Measurements from ENCODE around the gene BROX. TPM values are rescaled to one million over a fixed set of nuclear protein-coding genes. Genes with fewer than 3 reads are reported as not detected.

Gene BROX
- polyA plus RNA-seq, 1 experiment = 8.6 TPM

GRCh38 chr1:222750651-222751050 is 38.3 kb downstream of the BROX start:
- H3K4me3 ChIP-seq (ENCODE audit: low read depth, low read length) = no peak overlapping the region
- DNase-seq (ENCODE audit: low read depth, low spot score) = no peak
- ChIA-PET CTCF (interaction anchor here (0.6 to 2.4 kb wide), 6 partner anchors 12 to 380 kb away, joined by 3 to 11 read pairs (median 4); no protein-coding TSS in a partner anchor), POLR2A (no interaction called here)
- H3K27ac ChIP-seq (ENCODE audit: low read depth, low read length) = no peak overlapping the region
- H3K27me3 ChIP-seq (ENCODE audit: control insufficient read depth, insufficient read depth, low read length) = peaks cover 2% of the 10 kb centered on the region
- H3K9me3 ChIP-seq (ENCODE audit: control insufficient read depth, insufficient read depth, low read length) = no peaks in the 10 kb centered on the region
- TF ChIP-seq CTCF (IDR thresholded peaks at IDR 0.05; ENCODE audit: low read depth, low read length) = no peak

DNA sequence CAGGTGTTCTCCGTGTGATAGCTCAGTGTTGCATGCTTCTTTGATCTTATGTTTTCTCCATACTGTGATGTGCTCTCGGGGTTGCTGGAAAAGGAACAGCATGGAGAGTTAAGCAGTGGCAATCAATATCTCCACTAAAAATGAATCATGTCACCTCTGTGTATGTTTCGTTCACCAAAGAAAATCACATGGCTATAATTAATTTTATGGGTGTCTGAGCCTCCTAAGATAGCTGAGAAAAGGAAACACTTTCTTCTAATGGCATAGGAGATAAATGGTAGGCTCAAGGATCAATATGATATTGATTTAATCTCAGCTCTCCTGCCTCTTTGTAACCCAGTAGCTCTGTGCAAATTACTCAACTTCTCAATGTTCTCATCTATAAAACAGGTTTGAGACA is 38.9 kb downstream of the BROX start:
- Histone ChIP-seq H3K9me3 (ENCODE audit: control insufficient read depth, insufficient read depth, low read length) (no peaks in the 10 kb centered on the region), H3K27me3 (ENCODE audit: control insufficient read depth, insufficient read depth, low read length) (peaks cover 2% of the 10 kb centered on the region), H3K27ac (ENCODE audit: low read depth, low read length) (no peak overlapping the region), H3K4me3 (ENCODE audit: low read depth, low read length) (no peak overlapping the region)
- DNase-seq (ENCODE audit: low read depth, low spot score) = no peak
- POLR2A ChIA-PET = no interaction called here
- CTCF ChIA-PET = interaction anchor here (0.6 to 2.4 kb wide), 6 partner anchors 12 to 379 kb away, joined by 3 to 11 read pairs (median 4); no protein-coding TSS in a partner anchor
- no peak for TF ChIP-seq CTCF (IDR thresholded peaks at IDR 0.05; ENCODE audit: low read depth, low read length)

- ChIA-PET CTCF (interaction anchor here (0.8 to 1.8 kb wide), 7 partner anchors 39 to 379 kb away, joined by 3 to 13 read pairs (median 3); no protein-coding TSS in a partner anchor), POLR2A (interaction anchor here (0.6 to 1.2 kb wide), 3 partner anchors 18 to 63 kb away, joined by 3 to 4 read pairs (median 3); no protein-coding TSS in a partner anchor)
- no peaks in the 10 kb centered on the region for H3K27me3 ChIP-seq (ENCODE audit: control insufficient read depth, insufficient read depth, low read length)
- no peak for TF ChIP-seq CTCF (IDR thresholded peaks at IDR 0.05; ENCODE audit: low read depth, low read length)
- H3K9me3 ChIP-seq (ENCODE audit: control insufficient read depth, insufficient read depth, low read length) = no peaks in the 10 kb centered on the region
- H3K27ac ChIP-seq (ENCODE audit: low read depth, low read length) = peak overlapping the region; percentile 49
- no peak overlapping the region for H3K4me3 ChIP-seq (ENCODE audit: low read depth, low read length)
- peak; percentile 92 for DNase-seq (ENCODE audit: low read depth, low spot score)
These were observed 42.2 kb downstream of the BROX start for GRCh38 chr1:222754366-222755139.

DNA sequence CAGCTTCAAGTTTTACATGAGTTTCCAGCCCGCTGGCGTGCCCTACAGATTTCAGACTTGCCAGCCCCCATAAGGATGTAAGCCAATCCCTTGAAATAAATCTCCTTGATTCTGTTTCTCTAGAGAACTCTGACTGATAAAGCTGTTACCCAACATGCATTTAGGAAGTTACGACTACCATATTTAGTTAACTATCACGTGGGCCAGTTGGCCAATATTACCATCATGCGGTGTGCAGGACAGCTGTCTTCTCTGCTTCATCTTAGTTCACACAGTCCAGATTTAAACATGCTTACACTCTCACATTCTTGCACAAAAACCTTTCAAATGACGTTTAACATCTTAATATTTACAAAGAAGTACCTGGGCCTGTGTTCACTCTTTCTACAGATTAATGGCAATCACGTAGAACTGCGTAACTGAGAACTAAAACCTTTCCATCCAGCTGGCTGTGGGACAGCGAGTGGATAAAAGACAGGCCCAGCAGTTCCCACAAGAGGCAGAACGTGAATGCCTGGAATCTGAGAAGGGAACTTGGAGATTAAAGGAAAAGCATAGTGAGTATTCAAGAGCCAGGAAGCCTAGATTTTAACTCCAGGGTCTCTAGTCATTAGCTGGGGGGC is 45.4 kb downstream of the BROX start:
- no peak for TF ChIP-seq CTCF (IDR thresholded peaks at IDR 0.05; ENCODE audit: low read depth, low read length)
- Histone ChIP-seq H3K27me3 (ENCODE audit: control insufficient read depth, insufficient read depth, low read length) (no peaks in the 10 kb centered on the region), H3K4me3 (ENCODE audit: low read depth, low read length) (no peak overlapping the region), H3K27ac (ENCODE audit: low read depth, low read length) (no peak overlapping the region), H3K9me3 (ENCODE audit: control insufficient read depth, insufficient read depth, low read length) (no peaks in the 10 kb centered on the region)
- DNase-seq (ENCODE audit: low read depth, low spot score) = no peak
- POLR2A ChIA-PET = no interaction called here
- CTCF ChIA-PET = interaction anchor here (0.9 to 1.9 kb wide), 2 partner anchors 19 to 332 kb away, joined by 3 to 6 read pairs; no protein-coding TSS in a partner anchor
